Stomach (tissue), 9 donors: ENCODE data around the gene ACBD3. TPM values are rescaled to one million over a fixed set of nuclear protein-coding genes. Genes with fewer than 3 reads are reported as not detected.
A peak's percentile ranks its signal among the peaks of the same experiment; 100 is the strongest.

Source experiments
- DNase-seq, 2 donors: peaks; one replicate each; pipeline versions ENCODE4 v3.0.0 to v3.0.0-alpha.2; 2013 to 2019
- H3K27ac ChIP-seq, 5 donors: fragments of 200-600 bp in 4 of 5; sonication (generic) in 4 of 5; one replicate each; pipeline ENCODE4 v1.5.1; 2013 to 2019; ENCODE audit warnings: mild to moderate bottlenecking in 1 of 5, moderate library complexity in 1 of 5
- H3K27me3 ChIP-seq, 3 donors: fragments of 200-600 bp; sonication (generic); one replicate each; pipeline ENCODE4 v1.5.1; 2017 to 2019; ENCODE audit warnings: mixed run types in 1 of 3
- H3K36me3 ChIP-seq, 4 donors: fragments of 200-600 bp; sonication (generic); 1 replicate in 3 of 4; 2 replicates in 1 of 4; pipeline ENCODE4 v1.5.1; 2016 to 2019
- H3K4me1 ChIP-seq, 4 donors: fragments of 200-600 bp; sonication (generic); one replicate each; pipeline ENCODE4 v1.5.1; 2016 to 2019
- H3K4me3 ChIP-seq, 4 donors: fragments of 200-600 bp; sonication (generic) in 3 of 4; one replicate each; pipeline ENCODE4 v1.5.1; 2016 to 2019; ENCODE audit warnings: mild to moderate bottlenecking in 1 of 4
- H3K9me3 ChIP-seq, 4 donors: fragments of 200-600 bp; sonication (generic); one replicate each; pipeline ENCODE4 v1.5.1; 2016 to 2019
- EP300 ChIP-seq: sonication (generic); formaldehyde crosslinking; IDR thresholded peaks from one replicate; pipeline ENCODE4 v1.6.1; 2017; ENCODE audit warnings: antibody characterized with exemption
- POLR2A ChIP-seq, 4 donors: fragments of 450-650 bp; IDR thresholded peaks; one replicate each; pipeline ENCODE4 v1.6.1; 2016; ENCODE audit warnings: antibody characterized with exemption in 4 of 4, control low read depth in 2 of 4, mild to moderate bottlenecking in 1 of 4, moderate library complexity in 1 of 4
- POLR2AphosphoS5 ChIP-seq, 3 donors: sonication (generic); formaldehyde crosslinking; IDR thresholded peaks; one replicate each; pipeline ENCODE4 v1.6.1; 2016; ENCODE audit warnings: antibody characterized with exemption in 3 of 3
- WGBS, 5 donors: extraction: QIAGEN DNeasy Blood & Tissue Kit in 3 of 5; methylation state at CpG; one replicate each; pipeline versions ENCODE4 v1.1.5 to v1.1.7; 2013 to 2018; 5-methylcytosine and 5-hydroxymethylcytosine counted together
- intact Hi-C: fragments of 100-400 bp; cut with DNase I; formaldehyde crosslinking; loops from one replicate; pipeline ENCODE4 v1.15.1; 2023; ENCODE audit warnings: low total_unique reads
- polyA plus RNA-seq, 3 donors: library from polyadenylated mRNA; stranded (reverse); fragments of 200-250 nt; gene quantifications; one replicate each; pipeline ENCODE4 v1.2.3, GENCODE V29; 2013
- total RNA-seq, 5 donors: library from RNA; depleted of rRNA; stranded (reverse); fragments of >200 nt; gene quantifications; one replicate each; pipeline versions ENCODE4 v1.1.0 to v1.2.3, GENCODE V29; 2014 to 2016
- TF ChIP-seq, protein P1 (sequence below), 7 experiments: fragments of 450-650 bp in 4 of 7; fragments of 200-600 bp in 3 of 7; sonication (generic) in 3 of 7; IDR thresholded peaks; one replicate each; pipeline ENCODE4 v1.5.1; 2016 to 2019; ENCODE audit warnings: antibody characterized with exemption in 7 of 7, control low read depth in 2 of 7, mild to moderate bottlenecking in 1 of 7
- donor health status: healthy with polysubstance abuse.
- donor health status: Bipolar disorder and iron deficiency.
- donor health status: healthy.

Gene ACBD3
- total and polyA plus RNA-seq, 8 donors = 9.1 to 132 (median 35.5) TPM

DNA sequence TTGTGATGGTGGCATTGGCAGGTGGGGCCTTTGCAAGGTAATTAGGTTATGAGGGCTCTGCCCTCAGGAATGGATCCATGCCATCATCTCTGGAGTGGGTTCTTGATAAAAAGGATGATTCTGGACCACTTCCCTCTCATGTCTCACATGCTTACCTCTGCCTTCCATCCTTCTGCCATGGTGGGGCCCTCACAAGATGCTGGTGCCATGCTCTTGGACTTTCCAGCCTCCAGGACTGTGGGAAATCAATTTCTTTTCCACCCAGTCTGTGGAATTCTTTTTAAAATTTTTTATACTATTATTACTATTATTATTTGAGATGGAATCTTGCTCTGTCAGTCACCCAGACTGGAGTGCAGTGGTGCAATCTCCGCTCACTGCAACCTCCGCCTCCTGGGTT is 57.3 kb downstream of the ACBD3 start:
- Histone ChIP-seq H3K27me3 (no peaks in the 10 kb centered on the region), H3K9me3 (no peaks in the 10 kb centered on the region), H3K4me1 (peaks cover 28 to 68% (median 55%) of the 10 kb centered on the region in 4 donors), H3K27ac (peak overlapping the region in 2 of 5 donors; percentile 96), H3K36me3 (no peaks in the 10 kb centered on the region), H3K4me3 (no peak overlapping the region)
- 97 to 100% (median 100%) methylated on average over 2 of the region's 2 CpGs for WGBS, 5 donors
- TF ChIP-seq POLR2AphosphoS5 (IDR thresholded peaks at IDR 0.05) = no peak
- no peak for TF ChIP-seq EP300
- TF ChIP-seq POLR2A (IDR thresholded peaks at IDR 0.05) = no peak
- TF ChIP-seq, protein P1, sequence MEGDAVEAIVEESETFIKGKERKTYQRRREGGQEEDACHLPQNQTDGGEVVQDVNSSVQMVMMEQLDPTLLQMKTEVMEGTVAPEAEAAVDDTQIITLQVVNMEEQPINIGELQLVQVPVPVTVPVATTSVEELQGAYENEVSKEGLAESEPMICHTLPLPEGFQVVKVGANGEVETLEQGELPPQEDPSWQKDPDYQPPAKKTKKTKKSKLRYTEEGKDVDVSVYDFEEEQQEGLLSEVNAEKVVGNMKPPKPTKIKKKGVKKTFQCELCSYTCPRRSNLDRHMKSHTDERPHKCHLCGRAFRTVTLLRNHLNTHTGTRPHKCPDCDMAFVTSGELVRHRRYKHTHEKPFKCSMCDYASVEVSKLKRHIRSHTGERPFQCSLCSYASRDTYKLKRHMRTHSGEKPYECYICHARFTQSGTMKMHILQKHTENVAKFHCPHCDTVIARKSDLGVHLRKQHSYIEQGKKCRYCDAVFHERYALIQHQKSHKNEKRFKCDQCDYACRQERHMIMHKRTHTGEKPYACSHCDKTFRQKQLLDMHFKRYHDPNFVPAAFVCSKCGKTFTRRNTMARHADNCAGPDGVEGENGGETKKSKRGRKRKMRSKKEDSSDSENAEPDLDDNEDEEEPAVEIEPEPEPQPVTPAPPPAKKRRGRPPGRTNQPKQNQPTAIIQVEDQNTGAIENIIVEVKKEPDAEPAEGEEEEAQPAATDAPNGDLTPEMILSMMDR (IDR thresholded peaks at IDR 0.05) = no peak
- intact Hi-C loops = loop anchor here (5.0 kb wide), 1 partner anchor 68 kb away; no protein-coding TSS in a partner anchor
- DNase-seq = no peak

DNA sequence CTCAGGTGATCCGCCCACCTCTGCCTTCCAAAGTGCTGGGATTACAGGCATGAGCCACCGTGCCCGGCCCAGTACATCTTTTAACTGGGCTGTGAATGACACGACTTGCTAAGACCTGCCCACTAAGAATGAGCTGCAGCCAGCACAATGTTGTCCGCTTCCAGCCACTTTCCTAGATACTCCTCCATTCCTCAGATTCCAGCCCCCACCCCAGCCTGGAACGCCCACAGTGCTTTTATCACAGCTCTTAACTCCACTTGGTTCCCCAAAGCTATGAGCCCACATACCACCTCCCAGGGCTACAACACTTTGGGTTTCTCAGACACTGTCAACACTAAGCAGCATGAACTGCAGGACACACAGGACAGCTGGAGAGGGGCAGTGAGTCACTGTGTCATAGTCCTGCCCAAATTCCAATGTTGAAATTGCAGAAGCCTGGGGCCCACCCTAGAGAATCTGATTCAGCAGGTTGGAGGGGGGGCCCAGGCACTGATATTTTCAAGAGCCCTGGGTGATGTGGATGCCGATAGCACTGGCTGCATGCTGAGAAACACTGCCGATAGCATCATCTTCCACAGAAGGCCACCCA is 58.0 kb downstream of the ACBD3 start:
- Histone ChIP-seq H3K4me1 (peaks cover 25 to 68% (median 54%) of the 10 kb centered on the region in 4 donors), H3K4me3 (no peak overlapping the region), H3K27ac (peak overlapping the region; percentile 83 to 96 (median 85)), H3K27me3 (no peaks in the 10 kb centered on the region), H3K9me3 (no peaks in the 10 kb centered on the region), H3K36me3 (no peaks in the 10 kb centered on the region)
- peak; percentile 25 to 27 for DNase-seq
- intact Hi-C loops = loop anchor here (5.0 kb wide), 1 partner anchor 69 kb away; no protein-coding TSS in a partner anchor
- 66 to 77% (median 76%) methylated on average over 8 of the region's 8 CpGs for WGBS, 5 donors
- TF ChIP-seq EP300 = no peak
- TF ChIP-seq, protein P1 (IDR thresholded peaks at IDR 0.05) = no peak
- TF ChIP-seq POLR2A (IDR thresholded peaks at IDR 0.05) = no peak
- no peak for TF ChIP-seq POLR2AphosphoS5 (IDR thresholded peaks at IDR 0.05)

DNA sequence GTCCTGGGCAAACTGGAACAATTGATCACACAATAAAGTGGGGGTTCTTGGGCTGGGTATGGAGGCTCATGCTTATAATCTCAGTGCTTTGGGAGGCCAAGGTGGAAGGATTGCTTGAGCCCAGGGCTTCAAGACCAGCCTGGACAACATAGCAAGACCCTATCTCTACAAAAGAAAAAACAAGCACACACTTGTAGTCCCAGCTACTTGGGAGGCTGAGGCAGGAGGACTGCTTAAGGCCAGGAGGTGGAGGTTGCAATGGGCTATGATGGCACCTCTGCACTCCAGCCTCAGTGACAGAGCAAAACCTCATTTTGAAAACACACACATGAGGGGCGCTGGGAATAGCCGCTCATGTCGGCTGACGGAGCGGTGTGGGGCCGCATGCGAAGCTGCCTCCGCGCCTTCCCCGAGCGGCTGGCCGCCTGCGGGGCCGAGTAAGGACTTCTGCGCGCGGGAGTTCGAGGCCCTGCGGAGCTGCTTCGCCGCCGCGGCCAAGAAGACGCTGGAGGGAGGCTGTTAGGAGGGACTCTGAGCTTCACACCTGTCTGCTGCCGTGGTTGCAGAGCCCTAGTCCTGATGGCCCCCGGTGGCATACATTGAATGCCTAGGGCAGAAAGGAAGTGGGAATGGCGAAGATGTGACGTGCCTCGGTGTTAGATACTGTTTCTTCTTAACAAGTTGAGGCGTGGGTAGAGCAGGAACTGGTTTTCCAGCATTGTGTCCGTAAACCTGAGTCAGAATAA is 59.5 kb downstream of the ACBD3 start:
- Histone ChIP-seq H3K4me3 (no peak overlapping the region), H3K36me3 (no peaks in the 10 kb centered on the region), H3K9me3 (no peaks in the 10 kb centered on the region), H3K27ac (peak overlapping the region; percentile 83 to 96 (median 94)), H3K4me1 (peaks cover 15 to 68% (median 55%) of the 10 kb centered on the region in 4 donors), H3K27me3 (no peaks in the 10 kb centered on the region)
- TF ChIP-seq POLR2AphosphoS5 (IDR thresholded peaks at IDR 0.05) (no peak), EP300 (no peak), POLR2A (IDR thresholded peaks at IDR 0.05) (no peak)
- TF ChIP-seq, protein P1 (IDR thresholded peaks at IDR 0.05) = no peak
- intact Hi-C loops = loop anchor here (5.0 kb wide), 1 partner anchor 70 kb away; no protein-coding TSS in a partner anchor
- peak in 1 of 2 donors; percentile 75 for DNase-seq
- WGBS, 5 donors = 38 to 60% (median 46%) methylated on average over 31 of the region's 31 CpGs

DNA sequence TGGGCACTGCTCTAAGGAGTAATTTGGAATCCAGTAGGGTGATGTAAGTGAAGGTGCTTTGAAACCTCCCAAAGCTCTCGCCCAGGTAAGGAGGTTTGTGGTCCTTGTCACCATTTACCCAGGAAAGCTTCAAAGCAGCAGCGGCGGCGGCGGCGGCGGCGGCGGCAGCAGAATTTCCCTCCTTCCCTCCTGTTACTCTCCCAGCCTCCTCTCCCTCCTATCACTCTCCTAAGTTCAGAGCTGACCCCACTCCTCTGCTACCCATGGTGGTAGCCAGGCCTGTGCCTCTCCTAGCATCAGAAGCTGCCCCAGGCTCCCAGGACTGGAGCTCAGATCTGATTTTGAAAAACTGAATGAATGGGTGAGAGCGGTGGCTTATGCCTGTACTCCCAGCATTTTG is 60.7 kb downstream of the ACBD3 start:
- 80 to 99% (median 96%) methylated on average over 6 to 10 of the region's 10 CpGs for WGBS, 5 donors
- Histone ChIP-seq H3K36me3 (no peaks in the 10 kb centered on the region), H3K27me3 (no peaks in the 10 kb centered on the region), H3K9me3 (no peaks in the 10 kb centered on the region), H3K4me3 (peak overlapping the region in 1 of 4 donors; percentile 34), H3K4me1 (peaks cover 19 to 77% (median 59%) of the 10 kb centered on the region in 4 donors), H3K27ac (peak overlapping the region; percentile 2 to 96 (median 94))
- no peak for DNase-seq
- intact Hi-C loops = loop anchor here (5.0 kb wide), 1 partner anchor 71 kb away; no protein-coding TSS in a partner anchor
- TF ChIP-seq, protein P1 (IDR thresholded peaks at IDR 0.05) = no peak
- TF ChIP-seq POLR2AphosphoS5 (IDR thresholded peaks at IDR 0.05) (no peak), EP300 (no peak), POLR2A (IDR thresholded peaks at IDR 0.05) (no peak)
